ENCODE data around the gene FCGR3B.
"Not testable (repeated sequence)": the region's sequence is repeated elsewhere in the genome, so short reads cannot be mapped to it uniquely, and the experiment has no call there.

The FCGR3B gene

GRCh38 chr1:161631076-161631475 is at the start of gene FCGR3B:
TSS of gene FCGR3B (minus strand) at chr1:161631176. CDS start at chr1:161631094, 82 bp downstream.
- TF ChIP-seq CTCF (IDR thresholded peaks at IDR 0.05; ENCODE audit: low read depth, low read length): no peak
- H3K4me3 ChIP-seq (ENCODE audit: low read depth, low read length): no peak within 1 kb of the TSS

GRCh38 chr1:161678500-161678899 is 47.5 kb upstream of the FCGR3B start:
- H3K4me3 ChIP-seq (ENCODE audit: low read depth, low read length): no peak overlapping the region
- no peak for TF ChIP-seq CTCF (IDR thresholded peaks at IDR 0.05; ENCODE audit: low read depth, low read length)

- TF ChIP-seq CTCF (IDR thresholded peaks at IDR 0.05; ENCODE audit: low read depth, low read length): no peak
- H3K4me3 ChIP-seq (ENCODE audit: low read depth, low read length): no peak overlapping the region
These were observed 46.1 kb upstream of the FCGR3B start for GRCh38 chr1:161676958-161677689.

- no peak for TF ChIP-seq CTCF (IDR thresholded peaks at IDR 0.05; ENCODE audit: low read depth, low read length)
- no peak overlapping the region for H3K4me3 ChIP-seq (ENCODE audit: low read depth, low read length)
These were observed 45.5 kb upstream of the FCGR3B start for GRCh38 chr1:161676441-161676840.

GRCh38 chr1:161674908-161675307 is 43.9 kb upstream of the FCGR3B start:
- not testable (repeated sequence) for H3K4me3 ChIP-seq (ENCODE audit: low read depth, low read length)

- not testable (repeated sequence) for H3K4me3 ChIP-seq (ENCODE audit: low read depth, low read length)
These were observed 43.5 kb upstream of the FCGR3B start for GRCh38 chr1:161674447-161674846.

GRCh38 chr1:161673437-161673836 is 42.5 kb upstream of the FCGR3B start:
- H3K4me3 ChIP-seq (ENCODE audit: low read depth, low read length): not testable (repeated sequence)

- not testable (repeated sequence) for H3K4me3 ChIP-seq (ENCODE audit: low read depth, low read length)
These were observed 40.4 kb upstream of the FCGR3B start for GRCh38 chr1:161671045-161672020.

GRCh38 chr1:161664689-161665088 is 33.7 kb upstream of the FCGR3B start:
- H3K4me3 ChIP-seq (ENCODE audit: low read depth, low read length): not testable (repeated sequence)

GRCh38 chr1:161663569-161663968 is 32.6 kb upstream of the FCGR3B start:
- H3K4me3 ChIP-seq (ENCODE audit: low read depth, low read length): not testable (repeated sequence)

GRCh38 chr1:161662684-161663339 is 31.8 kb upstream of the FCGR3B start, which contains the start of gene FCGR2B:
TSS of gene FCGR2B (plus strand) at chr1:161663143. CDS start at chr1:161663242, 99 bp downstream.
- H3K4me3 ChIP-seq (ENCODE audit: low read depth, low read length): not testable (repeated sequence)

- H3K4me3 ChIP-seq (ENCODE audit: low read depth, low read length): not testable (repeated sequence)
These were observed 30.8 kb upstream of the FCGR3B start for GRCh38 chr1:161661660-161662311.

GRCh38 chr1:161658524-161658923 is 27.5 kb upstream of the FCGR3B start:
- H3K4me3 ChIP-seq (ENCODE audit: low read depth, low read length): not testable (repeated sequence)

GRCh38 chr1:161653971-161654370 is 23.0 kb upstream of the FCGR3B start:
- not testable (repeated sequence) for H3K4me3 ChIP-seq (ENCODE audit: low read depth, low read length)

All from WI38 (cell line).